SW480 (cell line): ENCODE measurements around the gene LHFPL3.
"Not testable (repeated sequence)": the region's sequence is repeated elsewhere in the genome, so short reads cannot be mapped to it uniquely, and the experiment has no call there.

Experiments used
- DNase-seq: peaks from one replicate; pipeline ENCODE4 v3.0.0-alpha.2; 2016; ENCODE audit warnings: low spot score

The LHFPL3 gene

DNA sequence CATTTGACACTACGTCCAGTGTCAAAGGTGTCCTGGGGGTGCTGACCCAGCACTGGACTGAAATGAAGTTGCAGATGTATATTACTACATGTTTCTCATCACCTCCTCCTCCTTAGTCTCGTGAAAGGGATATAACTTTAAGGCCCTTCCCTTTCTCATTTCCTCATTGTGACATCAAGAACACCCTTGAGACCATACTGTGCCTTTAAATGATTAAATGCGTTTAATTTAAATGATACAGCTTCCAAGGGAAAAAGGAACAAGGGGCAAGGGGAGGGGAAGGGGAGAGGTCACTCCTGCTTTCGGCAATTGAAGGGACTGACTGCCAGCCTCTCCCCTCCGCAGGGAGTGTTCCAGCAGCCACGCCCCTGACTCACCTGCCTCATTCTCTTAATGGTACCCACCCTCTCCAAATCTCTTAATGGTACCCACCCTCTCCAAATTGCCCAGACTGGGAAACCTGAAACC lies 605.2 kb downstream of the LHFPL3 start:
- DNase-seq: no peak

DNA sequence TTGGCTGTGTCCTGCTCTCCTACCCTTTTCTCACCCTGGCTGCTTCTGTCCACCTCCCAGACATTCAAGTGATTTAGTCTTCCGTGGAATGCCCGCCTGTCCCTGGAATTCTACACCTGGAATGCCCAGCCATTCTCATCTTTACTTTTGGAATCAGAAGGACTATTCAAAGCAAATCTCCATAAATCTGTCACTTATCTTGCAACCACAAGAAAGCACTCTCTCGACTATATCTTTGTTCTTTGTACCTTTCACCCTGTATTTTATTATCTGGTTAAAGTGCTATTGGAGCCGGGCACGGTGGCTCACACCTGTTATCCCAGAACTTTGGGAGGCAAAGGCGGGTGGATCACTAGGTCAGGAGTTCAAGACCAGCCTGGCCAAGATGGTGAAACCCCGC lies 606.3 kb downstream of the LHFPL3 start:
- peak; percentile 91 for DNase-seq

DNA sequence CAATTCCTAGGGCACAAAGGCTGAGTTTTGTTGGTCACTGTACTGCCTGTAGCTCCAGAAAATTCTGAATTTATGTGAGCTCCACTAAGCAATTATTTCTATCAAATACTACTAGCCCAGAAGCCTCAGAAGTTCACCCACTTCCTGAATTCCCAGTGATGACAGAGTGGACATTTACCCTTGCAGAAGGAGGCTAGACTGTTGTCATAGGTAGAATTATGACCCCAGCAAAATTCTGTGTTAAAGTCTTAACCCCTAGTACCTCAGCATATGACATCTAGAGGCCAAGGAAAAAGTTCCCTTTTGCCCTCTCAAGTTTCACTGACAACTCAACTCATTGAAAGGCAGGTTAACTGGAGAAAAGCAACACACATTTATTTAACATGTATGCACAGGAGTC lies 606.9 kb downstream of the LHFPL3 start:
- no peak for DNase-seq

DNA sequence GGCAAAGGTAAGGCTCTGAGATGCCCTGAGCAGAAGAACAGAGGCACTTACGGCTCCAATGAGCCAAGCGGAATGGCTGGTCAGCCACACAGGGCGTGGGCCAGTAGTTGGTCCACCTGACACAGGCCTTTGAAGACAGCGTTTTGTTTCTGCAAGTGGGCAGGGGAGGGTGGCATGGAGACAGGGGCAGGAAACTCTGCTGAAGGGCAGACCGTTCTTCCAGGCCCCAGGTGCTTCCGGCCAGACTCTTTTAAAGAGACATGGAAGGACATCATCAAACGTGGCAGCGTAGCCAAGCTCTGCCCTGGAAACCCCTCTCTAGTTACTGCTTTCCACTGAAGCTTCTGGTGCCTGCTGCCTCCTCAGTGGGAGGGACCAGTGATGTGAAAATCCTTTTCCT lies 608.1 kb downstream of the LHFPL3 start:
- no peak for DNase-seq

DNA sequence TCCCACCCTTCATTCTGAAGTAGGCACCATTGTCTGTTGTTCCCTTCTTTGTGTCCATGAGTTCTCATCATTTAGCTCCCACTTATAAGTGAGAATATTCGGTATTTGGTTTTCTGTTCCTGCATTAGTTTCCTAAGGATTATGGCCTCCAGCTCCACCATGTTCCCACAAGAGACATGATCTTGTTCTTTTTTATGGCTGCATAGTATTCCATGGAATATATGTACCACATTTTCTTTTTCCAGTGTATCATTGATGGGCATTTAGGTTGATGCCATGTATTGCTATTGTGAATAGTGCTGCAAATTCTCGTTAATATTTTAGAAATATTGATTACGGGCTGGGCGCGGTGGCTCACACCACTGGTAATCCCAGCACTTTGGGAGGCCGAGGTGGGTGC lies 609.1 kb downstream of the LHFPL3 start:
- not testable (repeated sequence) for DNase-seq

DNA sequence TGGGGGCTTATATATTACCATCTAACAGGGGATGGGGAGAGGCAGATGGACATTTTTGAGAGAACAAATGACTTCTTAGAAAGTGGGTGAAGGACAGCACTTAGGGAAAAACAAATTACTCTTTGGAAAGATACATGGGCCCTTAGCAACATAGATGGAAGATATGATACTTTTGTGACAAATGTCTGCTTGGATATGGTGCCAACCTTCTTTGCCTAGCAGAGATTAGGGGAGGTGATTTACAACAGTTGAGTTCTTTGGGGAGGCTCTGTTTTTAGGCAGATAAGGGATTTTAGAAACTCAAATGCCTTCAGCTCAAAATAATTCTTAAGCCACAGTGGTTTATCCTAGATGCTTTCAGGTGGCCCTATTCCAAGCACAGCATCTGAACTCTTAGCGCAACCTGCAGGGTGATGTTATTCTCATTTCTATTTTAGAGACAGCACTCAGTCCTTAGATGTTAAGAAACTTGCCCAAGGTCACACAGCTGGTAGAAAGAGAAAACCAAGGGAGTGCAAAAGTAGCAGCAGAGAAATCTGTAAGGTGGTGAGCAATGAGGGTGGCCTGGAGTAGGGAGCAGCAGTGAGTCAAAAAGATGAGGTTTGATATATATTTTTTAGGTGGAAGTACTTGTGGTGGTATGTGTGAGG lies 610.5 kb downstream of the LHFPL3 start:
- DNase-seq: no peak

DNA sequence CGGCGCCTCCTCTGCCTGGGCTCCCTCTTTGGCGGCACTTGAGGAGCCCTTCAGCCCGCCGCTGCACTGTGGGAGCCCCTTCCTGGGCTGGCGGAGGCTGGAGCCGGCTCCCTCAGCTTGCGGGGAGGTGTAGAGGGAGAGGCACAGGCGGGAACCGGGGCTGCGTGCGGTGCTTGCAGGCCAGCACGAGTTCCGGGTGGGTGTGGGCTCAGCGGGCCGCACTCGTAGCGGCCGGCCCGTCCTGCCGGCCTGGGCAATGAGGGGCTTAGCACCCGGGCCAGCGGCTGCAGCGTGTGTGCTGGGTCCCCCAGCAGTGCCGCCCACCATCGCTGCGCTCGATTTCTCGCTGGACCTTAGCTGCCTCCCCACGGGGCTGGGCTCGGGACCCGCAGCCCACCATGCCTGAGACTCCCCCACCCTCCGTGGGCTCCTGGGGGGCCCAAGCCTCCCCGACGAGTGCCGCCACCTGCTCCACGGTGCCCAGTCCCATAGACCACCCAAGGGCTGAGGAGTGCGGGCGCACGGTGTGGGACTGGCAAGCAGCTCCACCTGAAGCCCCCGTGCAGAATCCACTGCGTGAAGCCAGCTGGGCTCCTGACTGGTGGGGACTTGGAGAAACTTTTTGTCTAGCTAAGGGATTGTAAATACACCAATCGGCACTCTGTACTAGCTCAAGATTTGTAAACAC lies 611.8 kb downstream of the LHFPL3 start:
- no peak for DNase-seq

DNA sequence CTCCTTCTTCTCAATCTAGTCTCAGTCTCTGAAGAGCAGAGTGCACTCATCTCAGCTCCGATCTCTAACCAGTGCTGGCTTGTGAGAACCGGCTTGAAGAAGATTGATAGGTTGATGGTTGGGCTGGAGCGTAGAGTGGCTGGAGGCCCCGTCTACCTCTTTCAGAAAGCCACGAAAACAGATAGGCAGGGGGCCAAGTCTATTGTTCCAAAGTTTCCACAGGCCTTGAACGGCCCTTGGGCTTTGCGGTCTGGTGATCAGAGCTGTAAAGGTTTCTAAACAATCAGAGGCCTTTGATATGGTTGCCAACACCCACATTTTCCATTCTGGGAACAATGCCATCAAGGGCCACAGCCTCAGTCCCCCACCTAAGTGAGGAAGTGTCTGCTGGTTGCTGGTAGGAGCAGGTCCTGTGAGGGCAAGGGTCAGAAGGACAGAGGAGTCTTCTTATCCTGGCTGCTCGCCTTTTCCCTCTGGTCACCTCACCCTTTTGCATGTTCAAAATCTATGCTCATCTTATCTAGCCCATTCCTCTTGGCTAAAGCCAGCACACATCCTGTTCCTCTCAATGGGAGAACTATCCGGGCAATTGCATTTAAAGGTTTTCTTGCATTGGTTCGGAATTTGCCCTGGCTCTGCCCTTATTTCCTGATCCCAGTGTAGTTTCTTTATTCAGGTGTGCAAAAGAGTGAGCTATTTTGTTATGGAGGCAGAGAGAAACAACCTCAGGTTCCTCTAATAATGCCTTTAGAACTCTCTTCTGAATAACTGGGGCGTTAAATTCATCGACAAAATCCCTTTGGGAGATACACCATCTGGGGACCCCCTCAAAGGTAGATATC lies 615.3 kb downstream of the LHFPL3 start:
- peak; percentile 100 for DNase-seq

DNA sequence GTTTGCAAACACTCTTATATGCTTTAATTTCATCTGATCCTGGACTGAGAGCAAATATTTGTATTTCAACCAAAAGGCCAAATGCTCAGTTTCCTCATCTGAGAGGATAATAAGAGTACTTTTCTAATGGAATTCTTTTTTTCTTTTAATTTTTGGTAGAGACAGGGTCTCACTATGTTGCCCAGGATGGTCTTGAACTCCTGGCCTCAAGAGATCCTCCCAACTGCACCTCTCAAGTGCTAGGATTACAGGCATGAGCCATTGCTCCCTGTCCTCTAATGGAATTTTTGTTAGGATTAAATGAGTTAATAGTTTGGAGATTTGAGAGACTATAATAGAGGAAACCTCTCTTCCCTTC lies 617.2 kb downstream of the LHFPL3 start:
- no peak for DNase-seq

DNA sequence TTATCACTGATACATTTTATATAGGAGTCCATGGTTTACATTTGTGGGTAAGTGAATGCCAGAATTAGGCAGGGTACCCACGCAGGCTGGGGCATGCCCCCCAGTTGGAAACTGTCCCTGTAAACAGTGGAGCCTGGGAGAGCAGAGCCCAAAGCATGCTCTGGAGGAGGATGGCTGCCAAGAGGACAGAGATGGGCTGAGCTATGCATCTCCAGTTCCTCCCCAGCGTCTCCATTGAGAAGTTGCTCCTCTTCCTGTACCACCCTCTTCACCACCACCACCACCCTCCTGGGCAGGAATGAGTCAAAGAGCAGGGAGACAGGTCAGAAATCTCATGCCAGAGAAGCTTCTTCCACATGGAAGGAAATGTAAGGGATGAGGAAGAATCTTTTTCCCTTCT lies 617.9 kb downstream of the LHFPL3 start:
- DNase-seq: no peak

DNA sequence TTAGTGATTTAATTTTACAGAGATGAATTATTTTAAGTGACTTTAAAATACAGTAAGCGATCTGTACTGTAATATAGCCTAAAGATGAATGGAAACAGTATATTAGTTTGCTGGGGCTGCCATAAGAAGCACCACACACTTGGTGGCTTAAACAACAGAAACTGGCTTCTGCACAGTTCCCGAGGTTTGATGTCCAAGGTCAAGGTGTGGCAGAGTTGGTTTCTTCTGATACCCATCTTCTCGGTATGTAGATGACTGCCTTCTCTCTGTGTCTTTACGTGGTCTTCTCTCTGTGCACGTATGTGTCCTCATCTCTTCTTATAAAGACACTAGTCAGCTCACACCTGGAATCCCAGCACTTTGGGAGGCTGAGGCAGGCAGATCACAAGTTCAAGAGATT lies 621.6 kb downstream of the LHFPL3 start:
- DNase-seq: no peak

DNA sequence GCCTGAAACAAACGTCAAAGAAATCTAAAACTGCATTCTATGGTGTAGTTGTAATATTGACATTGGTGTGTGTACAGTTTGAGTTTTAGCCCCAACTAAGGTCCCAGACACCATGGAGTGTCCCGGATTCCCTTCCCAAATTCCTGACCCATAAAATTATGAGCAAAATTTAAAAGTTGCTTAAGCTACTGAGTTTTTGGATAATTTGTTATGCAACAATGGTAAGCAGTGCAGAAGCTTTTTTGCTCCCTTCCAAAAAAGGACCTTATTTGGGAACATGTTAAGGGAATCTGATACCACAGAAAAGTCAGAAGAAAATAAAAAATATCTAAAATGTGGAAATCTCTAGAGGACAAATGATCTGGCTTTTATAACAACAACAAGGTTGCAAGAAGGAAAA lies 622.4 kb downstream of the LHFPL3 start:
- DNase-seq: no peak

DNA sequence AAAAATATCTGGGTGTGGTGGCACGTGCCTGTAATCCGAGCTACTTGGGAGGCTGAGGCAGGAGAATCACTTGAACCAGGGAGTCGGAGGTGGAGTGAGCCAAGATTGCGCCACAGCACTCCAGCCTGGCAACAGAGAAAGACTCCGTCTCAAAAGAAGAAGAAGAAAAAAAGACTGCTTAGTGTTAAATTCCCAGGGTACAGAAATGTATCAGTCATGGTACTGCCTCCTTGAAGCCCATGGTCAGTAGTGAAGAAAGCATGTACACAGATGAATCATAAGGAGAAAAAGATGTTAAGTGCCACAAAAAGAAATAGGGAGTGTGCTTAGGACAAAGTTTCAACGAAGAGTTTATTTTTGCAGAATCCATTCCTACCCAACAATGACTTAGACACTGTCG lies 623.1 kb downstream of the LHFPL3 start:
- DNase-seq: no peak

DNA sequence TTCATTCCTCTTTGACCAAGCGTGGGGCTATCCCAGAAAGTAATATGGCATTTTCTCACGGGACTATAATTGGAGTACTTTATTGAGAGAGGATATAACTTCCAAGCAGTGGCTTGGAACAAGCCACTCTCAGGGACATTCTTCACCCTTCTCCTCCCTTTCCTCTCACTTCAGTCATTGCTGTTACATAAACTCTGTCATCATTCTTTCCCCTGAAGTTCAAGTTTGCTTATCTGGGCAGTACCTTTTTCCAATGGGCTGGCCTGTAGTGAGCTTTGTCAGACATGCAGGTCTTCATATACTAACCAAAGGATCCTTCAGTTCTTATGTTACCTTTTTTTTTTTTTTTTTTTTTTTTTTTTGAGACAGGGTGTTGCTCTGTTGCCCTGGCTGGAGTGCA lies 626.9 kb downstream of the LHFPL3 start:
- DNase-seq: no peak
